GM21526 (cell line): ENCODE data around the gene FAR2.
"Not testable (repeated sequence)": the region's sequence is repeated elsewhere in the genome, so short reads cannot be mapped to it uniquely, and the experiment has no call there.

Experiments
- ATAC-seq: cut with Tn5 transposase; IDR thresholded peaks from one replicate; pipeline ENCODE4 v1.9.1; 2021; ENCODE audit warnings: moderate library complexity; ENCODE audit not compliant: unreplicated experiment, low FRiP score

The FAR2 gene

DNA sequence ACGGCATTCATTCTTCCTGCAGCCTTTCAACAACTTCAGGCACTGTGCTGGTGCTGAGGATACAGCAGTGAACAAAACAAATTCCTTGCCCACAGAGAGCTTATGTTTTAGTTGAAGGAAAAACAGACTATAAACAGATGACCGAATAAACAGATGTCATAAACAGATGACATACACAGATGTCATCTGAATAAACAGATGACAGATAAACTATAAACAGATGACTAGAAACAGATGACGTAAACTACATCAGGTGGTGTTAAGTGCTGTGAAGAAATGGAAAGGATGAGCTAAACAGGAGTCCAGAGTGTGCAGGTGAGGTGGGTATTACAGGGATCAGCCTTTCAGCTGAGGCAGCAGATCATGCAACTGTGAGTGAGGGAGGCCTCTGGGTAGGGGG lies 80.9 kb downstream of the FAR2 start:
- ATAC-seq: no peak

DNA sequence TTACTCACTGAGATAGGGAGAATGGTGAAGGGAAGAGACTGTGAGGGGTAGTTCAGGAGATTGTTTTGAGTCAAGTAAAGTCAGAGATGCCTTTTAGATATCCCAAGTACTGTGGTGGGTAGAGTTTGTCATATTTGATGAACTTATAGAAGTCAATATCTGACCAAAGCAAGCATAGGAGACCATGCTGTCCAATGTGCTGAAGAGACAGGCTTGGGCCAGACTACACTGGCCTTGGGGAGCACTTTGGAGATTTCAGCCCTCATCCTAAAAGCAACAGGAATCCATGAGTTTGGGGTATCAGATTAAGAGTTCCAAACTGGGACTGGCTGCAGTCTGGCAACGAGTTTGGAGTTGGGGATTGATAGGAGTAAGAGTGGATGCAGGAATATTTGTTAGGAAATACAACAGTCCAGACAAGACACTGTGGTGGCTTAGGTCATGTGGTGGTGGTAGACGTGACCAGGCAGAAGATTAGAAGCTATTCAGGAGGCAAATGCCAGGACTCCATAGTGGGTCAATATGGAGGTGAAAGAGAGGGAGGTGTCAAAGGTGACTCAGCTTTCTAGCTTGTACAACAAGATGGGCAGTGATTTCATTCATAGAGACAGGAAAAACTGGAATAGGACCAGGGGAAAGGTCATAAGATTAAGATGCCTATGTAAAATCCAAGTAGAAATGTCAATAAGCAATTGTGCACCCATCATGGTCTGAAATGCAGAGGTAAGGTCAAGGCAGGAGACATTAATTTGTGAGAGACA lies 81.9 kb downstream of the FAR2 start:
- no peak for ATAC-seq

DNA sequence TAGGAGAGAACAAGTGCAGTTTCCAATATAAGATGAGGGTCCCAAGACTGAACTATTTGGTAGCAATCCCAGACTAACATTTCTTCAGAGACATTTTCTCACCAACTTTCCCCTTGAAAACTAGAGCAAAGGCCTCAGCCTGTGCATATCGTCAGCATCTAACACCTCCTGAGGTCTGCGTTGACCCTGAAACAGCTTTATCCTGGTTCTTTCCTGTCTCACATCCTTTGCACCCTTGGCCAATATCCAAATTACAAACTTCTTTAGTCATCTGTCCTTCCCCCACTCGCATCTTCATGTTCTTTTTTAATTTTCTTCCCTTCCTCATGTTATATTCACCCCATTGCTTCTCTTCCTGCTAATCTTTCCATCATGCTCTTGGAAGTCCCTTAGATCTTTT lies 83.0 kb downstream of the FAR2 start:
- no peak for ATAC-seq

DNA sequence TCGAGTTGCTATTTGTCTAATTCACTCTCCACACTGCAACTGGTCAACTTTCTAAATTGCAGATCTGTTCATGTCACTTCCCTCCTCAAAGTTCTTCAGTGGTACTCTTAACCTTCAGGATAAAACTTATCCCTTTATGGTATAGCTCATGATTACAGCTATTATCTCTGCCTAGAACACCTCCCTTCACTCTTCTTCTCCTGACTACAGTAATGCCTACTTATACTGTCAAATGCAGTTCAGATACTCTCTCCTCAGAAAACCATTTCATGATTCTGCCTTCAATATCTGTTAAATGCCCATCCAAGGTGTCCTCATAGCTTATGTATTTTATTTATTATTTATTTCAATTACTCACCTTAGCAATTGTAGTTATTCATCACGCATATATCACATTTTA lies 85.5 kb downstream of the FAR2 start:
- no peak for ATAC-seq

GRCh38 chr12:29234965-29235626 lies 86.0 kb downstream of the FAR2 start:
- no peak for ATAC-seq

- ATAC-seq: no peak
Observed at GRCh38 chr12:29238822-29239291, 89.8 kb downstream of the FAR2 start.

DNA sequence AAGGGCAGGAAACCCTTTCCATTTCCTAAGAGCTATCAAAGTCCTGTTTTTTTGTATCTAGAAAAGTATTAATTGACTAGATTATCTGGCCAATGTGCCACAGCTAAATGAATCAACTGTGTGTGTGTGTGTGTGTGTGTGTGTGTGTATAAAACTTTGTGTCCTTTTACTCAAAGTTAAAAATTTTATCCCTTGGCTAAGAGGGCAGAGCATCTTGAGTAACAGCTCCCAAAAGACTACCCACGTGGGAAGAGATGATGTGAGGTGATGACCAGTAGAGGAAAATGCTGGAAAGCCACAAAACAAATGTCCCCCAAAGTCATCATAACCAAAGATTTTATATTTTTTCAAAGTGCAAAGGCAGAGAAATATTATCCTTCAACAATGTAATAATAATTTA lies 90.3 kb downstream of the FAR2 start:
- ATAC-seq: no peak

DNA sequence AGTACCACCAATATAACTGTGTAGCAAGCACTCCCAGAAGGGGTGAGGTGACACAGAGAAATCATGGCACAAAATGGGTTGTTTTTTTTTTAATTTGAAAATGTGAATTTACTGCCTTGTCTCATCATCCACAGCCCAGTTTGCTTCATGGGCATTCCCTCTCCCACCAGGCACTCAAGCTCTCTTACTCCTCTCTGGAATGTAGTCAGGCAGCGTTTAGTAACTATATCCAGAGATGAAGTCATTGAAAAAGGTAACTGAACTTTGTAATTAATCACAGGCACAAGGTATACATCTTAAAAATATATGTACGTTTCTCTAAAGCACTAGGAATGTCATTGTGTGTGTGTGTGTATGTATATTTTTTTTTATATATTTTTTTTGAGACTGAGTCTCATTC lies 91.4 kb downstream of the FAR2 start:
- no peak for ATAC-seq

DNA sequence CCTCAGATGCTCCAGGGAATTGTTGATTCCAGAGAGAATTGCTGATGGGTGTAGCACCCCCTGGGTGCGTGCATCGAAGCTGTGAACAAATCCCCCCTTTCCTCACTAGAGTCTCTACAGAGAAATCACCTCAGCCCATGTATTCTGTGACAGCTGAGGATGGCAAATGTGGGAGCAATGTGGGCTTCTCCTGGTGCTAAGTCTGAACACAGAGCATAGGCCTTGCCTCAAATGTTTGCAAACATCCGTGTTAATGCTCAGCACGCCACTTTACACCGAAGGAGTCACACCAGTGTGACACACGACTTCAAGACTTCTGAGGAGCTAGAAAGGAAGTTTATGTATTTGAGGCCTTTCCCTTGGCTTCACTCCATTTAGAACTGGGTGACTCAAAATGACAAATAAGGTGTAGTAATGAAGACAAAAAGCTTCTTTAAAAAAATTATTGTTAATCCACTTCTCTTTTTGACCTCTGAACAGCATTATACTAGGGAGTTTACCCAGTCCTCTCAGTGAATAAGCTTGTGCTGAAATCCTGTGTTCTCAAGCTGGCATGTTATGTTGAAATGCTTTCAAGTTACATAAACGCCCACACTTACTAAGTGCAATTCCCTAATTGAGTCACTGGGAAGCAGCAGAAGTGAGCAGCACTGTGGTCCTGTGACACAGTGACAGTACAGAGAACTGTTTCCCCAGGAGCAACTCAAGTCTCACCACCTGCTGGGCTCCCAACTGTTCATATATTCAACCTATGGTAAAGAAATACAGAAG lies 92.9 kb downstream of the FAR2 start:
- peak; percentile 84 for ATAC-seq

GRCh38 chr12:29242921-29243431 lies 93.9 kb downstream of the FAR2 start:
- no peak for ATAC-seq

DNA sequence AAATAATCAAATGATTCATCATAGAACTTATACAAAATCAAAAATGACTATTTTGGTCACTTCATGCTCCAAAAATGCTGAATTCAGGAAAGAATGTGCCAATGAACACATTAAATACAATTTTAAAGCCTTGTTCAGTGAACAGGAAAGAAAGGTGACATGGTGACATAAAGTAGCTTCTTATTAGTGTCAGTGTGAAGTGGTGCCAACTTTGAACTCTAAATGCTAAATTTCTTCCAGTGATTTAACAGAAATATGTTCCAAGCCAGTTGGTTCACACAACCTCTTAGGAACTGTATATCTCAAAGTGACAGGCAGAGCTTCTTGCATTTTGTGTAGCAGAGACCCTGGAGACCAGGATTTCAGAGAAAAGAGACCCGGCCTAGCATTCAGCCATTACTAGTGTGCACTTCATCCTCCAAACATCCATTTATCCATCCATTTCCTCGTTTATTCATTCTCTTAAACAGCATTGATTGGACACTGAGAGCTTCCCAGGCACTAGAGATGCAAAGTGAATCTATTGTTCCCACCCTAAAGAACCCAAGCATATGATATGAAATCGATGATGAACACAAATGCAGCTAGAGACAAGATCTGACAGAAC lies 95.2 kb downstream of the FAR2 start:
- no peak for ATAC-seq

DNA sequence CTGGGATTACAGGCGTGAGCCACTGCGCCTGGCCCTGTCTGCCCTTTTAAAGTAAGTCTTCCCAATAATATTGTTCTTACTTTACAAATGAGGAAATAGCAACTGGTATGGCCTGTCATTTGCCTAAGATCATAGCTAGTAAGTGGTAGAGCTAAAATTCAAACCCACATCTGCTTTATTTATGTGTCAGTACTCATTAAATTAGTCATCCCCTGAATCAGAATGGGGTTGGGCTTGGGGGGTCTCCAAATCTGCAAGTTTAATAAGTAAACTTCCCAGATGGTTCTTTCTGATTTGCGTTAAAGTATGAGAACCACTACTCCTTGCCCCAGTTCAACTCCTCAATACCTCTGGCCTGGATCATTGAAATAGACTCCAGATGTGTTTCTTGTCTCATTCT lies 96.2 kb downstream of the FAR2 start:
- ATAC-seq: no peak

DNA sequence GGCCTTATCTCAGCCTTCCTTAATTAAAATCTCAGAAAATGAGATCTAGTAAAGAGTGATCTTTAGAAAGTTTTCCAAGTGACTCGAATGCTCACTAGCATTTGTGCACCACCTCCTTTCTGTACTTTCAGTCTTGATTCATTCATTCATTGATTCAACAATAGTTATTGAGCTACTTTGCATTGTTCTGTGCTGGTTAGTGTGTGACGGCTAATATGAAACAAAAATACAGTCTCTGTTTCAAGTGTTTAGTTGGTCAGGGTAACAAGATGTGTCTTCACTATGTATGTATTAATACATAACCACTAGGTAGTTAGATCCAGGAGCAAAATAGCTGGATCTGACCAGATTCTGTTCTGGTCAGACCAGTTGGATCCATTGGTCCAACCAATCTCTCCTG lies 100.9 kb downstream of the FAR2 start:
- no peak for ATAC-seq

GRCh38 chr12:29253906-29254625 lies 105.0 kb downstream of the FAR2 start:
- no peak for ATAC-seq

DNA sequence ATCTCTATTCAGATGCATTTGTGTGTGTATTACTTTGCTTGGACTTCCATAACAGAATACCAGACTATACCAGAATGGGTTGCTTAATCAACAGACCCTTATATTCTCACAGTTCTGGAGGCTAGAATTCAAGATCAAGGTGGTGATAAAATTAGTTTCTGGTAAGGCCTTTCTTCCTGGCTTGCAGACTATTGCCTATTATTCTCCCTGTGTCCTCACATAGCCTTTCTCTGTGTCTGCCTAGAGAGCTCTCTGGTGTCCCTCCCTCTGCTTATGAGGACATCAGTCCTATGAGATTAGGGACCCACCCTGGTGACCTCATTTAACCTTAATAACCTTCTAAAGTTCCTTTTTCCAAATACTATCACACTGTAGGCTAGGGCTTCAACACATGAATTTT lies 106.0 kb downstream of the FAR2 start:
- no peak for ATAC-seq

GRCh38 chr12:29256598-29256997 lies 107.5 kb downstream of the FAR2 start:
- ATAC-seq: no peak

- not testable (repeated sequence) for ATAC-seq
Observed at GRCh38 chr12:29257687-29258086, 108.6 kb downstream of the FAR2 start.

DNA sequence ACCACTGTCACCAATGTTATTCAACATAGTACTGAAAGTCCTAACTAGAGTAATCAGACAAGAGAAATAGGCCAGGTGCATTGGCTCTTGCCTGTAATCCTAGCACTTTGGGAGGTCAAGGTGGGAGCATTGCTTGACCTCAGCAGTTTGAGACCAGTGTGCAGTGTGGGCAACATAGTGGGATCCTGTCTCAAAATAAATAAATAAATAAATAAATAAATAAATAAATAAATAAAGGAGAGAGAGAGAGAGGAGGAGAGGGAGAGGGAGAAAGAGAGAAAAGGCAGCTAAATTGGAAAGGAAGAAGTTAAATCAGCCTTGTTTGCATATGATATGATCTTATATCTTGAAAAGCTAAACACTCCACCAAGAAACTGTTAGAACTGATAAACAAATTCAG lies 115.3 kb downstream of the FAR2 start:
- ATAC-seq: no peak

DNA sequence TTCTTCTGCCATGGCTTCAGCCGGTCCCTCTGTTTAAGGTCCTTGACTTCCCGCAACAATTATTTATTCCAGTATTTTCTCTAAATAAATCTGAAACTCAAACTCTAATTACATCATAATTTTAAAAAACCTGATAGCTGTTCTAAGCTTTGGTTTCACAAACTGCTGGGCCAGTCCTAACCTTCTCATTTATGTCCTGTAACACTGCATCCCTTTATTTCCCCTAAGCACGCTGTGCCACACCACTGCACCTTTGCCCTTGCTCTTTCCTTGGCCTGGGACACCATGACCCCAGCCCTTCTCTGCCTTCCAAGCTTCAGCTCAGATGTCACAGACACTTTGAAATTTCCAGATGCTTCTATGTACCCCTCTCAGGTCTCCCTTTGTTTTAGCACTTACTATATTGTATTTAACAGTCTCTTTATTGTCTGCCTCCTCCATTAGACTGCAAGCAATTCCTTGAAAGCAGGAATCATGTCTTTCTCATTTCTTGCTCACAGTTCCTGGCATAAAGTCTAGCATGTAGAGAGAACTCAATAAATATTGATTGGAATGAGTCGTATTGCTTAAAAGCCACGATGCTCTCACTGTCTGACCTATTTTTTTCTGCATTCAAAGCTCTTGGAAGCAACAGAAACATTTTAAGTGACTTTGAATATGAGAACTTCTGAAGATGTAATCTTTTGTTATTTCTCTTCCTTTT lies 120.8 kb downstream of the FAR2 start:
- ATAC-seq: no peak

DNA sequence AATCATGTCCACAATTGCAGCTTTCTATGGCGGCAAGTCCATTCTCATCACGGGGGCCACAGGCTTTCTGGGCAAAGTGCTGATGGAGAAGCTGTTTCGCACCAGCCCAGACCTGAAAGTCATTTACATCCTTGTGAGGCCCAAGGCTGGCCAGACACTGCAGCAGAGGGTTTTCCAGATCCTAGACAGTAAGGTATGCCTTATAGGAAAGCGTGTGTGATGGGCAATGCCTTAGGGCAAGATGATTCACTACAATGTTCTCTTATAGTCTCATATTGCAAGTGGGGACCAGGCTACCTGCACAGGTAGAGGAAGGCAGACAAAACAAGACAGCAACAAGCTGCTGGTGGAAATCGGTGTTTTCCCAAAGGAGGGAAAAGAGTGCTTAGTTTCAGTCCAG lies 121.4 kb downstream of the FAR2 start:
- no peak for ATAC-seq
